Upper lobe of right lung (tissue), 1 donor: ENCODE measurements around the gene UQCC2. TPM values are rescaled to one million over a fixed set of nuclear protein-coding genes. Genes with fewer than 3 reads are reported as not detected.

Experiments
- ATAC-seq: fragments of 200-7000 bp; cut with Tn5 transposase; one replicate; pipeline ENCODE4 v1.9.1; 2020; ENCODE audit warnings: mild to moderate bottlenecking, moderate library complexity
- DNase-seq: peaks from one replicate; pipeline ENCODE4 v3.0.0-alpha.2; 2020
- H3K27ac ChIP-seq: fragments of 200-600 bp; one replicate; pipeline ENCODE4 v1.8.0; 2022
- H3K27me3 ChIP-seq: fragments of 200-600 bp; one replicate; pipeline ENCODE4 v1.8.0; 2022; ENCODE audit warnings: mild to moderate bottlenecking
- H3K36me3 ChIP-seq: fragments of 200-600 bp; one replicate; pipeline ENCODE4 v1.8.0; 2022
- H3K4me1 ChIP-seq: fragments of 200-600 bp; one replicate; pipeline ENCODE4 v1.8.0; 2022
- H3K4me3 ChIP-seq: fragments of 200-600 bp; one replicate; pipeline ENCODE4 v1.8.0; 2022; ENCODE audit warnings: mild to moderate bottlenecking
- H3K9me3 ChIP-seq: fragments of 200-600 bp; one replicate; pipeline ENCODE4 v1.8.0; 2022
- intact Hi-C: fragments of 100-400 bp; cut with DNase I; formaldehyde crosslinking; loops from one replicate; pipeline ENCODE4 v1.11.0; 2022
- total RNA-seq: library from RNA; stranded (reverse); fragmentation: NEBNext Ultra II Directional; extraction: Animal tissue kit (Norgen Biotek cat#: 25700); gene quantifications from one replicate; pipeline ENCODE4 v1.2.1, GENCODE V29; 2021
- TF ChIP-seq, protein P1 (sequence below): fragments of 200-600 bp; IDR thresholded peaks from one replicate; pipeline ENCODE4 v1.8.0; 2022; ENCODE audit warnings: antibody characterized with exemption
- donor health status: DM: no; HTN: yes; CAD: no; lungs with severe emphysema.

UQCC2 gene
- total RNA-seq, 1 donor from 2014 or later = 40.6 TPM

DNA sequence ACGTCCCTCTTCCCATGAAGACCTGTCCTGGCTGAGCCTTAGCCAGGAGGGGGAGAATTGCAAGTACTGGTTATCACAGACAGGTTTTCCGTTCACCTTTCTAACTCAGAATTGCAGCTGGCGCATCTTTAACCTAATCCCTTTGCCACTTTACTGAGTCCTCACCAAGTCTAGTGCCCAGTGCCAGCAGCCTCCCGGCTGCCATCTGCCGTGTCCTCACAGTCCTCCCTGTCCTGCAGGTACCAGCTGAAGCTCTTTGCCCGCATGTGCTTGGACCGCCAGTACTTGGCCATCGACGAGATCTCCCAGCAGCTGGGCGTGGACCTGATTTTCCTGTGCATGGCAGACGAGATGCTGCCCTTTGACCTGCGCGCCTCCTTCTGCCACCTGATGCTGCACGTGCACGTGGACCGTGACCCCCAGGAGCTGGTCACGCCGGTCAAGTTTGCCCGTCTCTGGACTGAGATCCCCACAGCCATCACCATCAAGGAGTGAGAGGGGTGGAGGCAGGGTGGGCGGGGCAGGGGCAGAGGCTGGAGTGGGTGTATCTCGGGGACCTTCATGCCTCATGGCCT lies 41.3 kb downstream of the UQCC2 start:
- H3K27ac ChIP-seq = no peak overlapping the region
- no peak overlapping the region for H3K4me3 ChIP-seq
- H3K9me3 ChIP-seq = no peaks in the 10 kb centered on the region
- no peak for ATAC-seq
- peaks cover 90% of the 10 kb centered on the region for H3K36me3 ChIP-seq
- H3K27me3 ChIP-seq = no peaks in the 10 kb centered on the region
- DNase-seq = no peak
- intact Hi-C loops = no loop called here
- H3K4me1 ChIP-seq = no peaks in the 10 kb centered on the region
- TF ChIP-seq, protein P1, sequence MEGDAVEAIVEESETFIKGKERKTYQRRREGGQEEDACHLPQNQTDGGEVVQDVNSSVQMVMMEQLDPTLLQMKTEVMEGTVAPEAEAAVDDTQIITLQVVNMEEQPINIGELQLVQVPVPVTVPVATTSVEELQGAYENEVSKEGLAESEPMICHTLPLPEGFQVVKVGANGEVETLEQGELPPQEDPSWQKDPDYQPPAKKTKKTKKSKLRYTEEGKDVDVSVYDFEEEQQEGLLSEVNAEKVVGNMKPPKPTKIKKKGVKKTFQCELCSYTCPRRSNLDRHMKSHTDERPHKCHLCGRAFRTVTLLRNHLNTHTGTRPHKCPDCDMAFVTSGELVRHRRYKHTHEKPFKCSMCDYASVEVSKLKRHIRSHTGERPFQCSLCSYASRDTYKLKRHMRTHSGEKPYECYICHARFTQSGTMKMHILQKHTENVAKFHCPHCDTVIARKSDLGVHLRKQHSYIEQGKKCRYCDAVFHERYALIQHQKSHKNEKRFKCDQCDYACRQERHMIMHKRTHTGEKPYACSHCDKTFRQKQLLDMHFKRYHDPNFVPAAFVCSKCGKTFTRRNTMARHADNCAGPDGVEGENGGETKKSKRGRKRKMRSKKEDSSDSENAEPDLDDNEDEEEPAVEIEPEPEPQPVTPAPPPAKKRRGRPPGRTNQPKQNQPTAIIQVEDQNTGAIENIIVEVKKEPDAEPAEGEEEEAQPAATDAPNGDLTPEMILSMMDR = no peak

DNA sequence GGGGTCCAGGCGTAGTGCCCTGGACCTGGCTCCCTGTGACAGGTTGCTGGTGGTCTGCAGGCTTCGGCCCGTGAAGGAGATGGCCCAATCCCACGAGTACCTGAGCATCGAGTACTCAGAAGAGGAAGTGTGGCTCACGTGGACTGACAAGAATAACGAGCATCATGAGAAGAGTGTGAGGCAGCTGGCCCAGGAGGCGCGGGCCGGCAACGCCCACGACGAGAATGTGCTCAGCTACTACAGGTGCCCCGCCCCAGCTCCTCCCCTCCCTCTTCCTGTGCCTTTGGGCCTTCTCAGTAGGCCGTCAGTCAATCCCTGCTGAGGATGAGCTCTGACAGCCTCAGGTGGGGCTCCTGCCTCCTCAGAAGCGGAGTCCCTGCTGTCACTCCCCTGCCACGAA lies 42.6 kb downstream of the UQCC2 start:
- Histone ChIP-seq H3K36me3 (peaks cover 89% of the 10 kb centered on the region), H3K27ac (no peak overlapping the region), H3K27me3 (no peaks in the 10 kb centered on the region), H3K9me3 (no peaks in the 10 kb centered on the region), H3K4me1 (no peaks in the 10 kb centered on the region), H3K4me3 (no peak overlapping the region)
- peak; percentile 83 for DNase-seq
- TF ChIP-seq, protein P1 = no peak
- ATAC-seq = peak; percentile 80
- intact Hi-C loops = no loop called here

DNA sequence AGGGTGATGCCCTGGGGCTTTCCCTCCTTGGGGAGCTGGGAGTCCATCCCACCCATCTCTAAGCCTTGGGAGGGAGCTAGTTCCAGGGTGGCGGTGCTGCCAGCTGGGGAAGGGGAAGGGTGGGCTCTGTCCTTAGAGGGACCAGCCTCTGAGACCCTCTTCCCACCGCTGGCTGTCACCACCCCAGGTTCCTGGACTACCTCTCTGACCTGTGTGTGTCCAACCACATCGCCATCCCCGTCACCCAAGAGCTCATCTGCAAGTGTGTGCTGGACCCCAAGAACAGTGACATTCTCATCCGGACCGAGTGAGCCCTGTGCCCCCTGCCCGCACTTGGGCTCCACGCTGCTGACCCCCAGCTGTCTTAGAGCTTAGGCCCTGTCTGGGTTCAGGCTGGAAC lies 43.2 kb downstream of the UQCC2 start:
- Histone ChIP-seq H3K4me1 (no peaks in the 10 kb centered on the region), H3K9me3 (no peaks in the 10 kb centered on the region), H3K36me3 (peaks cover 88% of the 10 kb centered on the region), H3K27ac (peak overlapping the region; percentile 30), H3K27me3 (no peaks in the 10 kb centered on the region), H3K4me3 (no peak overlapping the region)
- intact Hi-C loops = no loop called here
- ATAC-seq (no peak), DNase-seq (no peak)
- TF ChIP-seq, protein P1 = no peak

DNA sequence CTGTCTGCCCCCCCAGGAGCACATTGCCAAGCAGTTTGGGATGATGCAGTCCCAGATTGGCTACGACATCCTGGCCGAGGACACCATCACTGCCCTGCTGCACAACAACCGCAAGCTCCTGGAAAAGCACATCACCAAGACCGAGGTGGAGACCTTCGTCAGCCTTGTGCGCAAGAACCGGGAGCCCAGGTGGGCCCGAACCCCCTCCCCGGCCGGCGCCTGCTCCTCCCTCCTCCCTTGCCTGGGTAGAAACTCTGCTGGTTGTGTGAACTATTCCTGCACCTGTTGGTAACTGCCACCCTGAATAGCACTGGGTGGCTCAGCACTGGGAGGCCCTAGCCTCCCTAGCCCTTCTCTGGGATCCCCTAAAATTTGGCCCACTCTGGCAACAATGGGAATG lies 43.7 kb downstream of the UQCC2 start:
- no peak for DNase-seq

DNA sequence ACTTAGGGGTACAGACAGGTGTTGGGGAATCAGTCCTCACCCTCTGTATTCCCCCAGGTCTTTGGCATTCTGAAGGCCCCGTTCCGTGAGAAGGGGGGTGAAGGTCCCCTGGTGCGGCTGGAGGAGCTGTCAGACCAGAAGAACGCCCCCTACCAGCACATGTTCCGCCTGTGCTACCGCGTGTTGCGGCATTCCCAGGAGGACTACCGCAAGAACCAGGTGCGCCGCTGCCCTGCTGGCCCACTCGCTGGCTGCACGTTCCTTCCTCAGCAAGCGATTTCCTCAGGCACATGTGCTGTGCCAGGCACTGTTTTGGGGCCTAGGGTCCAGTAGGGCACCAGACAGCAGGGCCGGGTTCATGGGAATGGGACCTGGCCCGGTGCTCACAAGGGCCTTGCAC lies 44.4 kb downstream of the UQCC2 start:
- ATAC-seq (no peak), DNase-seq (no peak)
- Histone ChIP-seq H3K9me3 (no peaks in the 10 kb centered on the region), H3K27me3 (no peaks in the 10 kb centered on the region), H3K4me1 (no peaks in the 10 kb centered on the region), H3K36me3 (peaks cover 90% of the 10 kb centered on the region), H3K27ac (no peak overlapping the region), H3K4me3 (no peak overlapping the region)
- TF ChIP-seq, protein P1 = no peak
- intact Hi-C loops = no loop called here

More for the DNA sequence above, 43.7 kb downstream of the UQCC2 start:
- TF ChIP-seq, protein P1 = no peak
- Histone ChIP-seq H3K4me1 (no peaks in the 10 kb centered on the region), H3K36me3 (peaks cover 85% of the 10 kb centered on the region), H3K27me3 (no peaks in the 10 kb centered on the region), H3K27ac (no peak overlapping the region), H3K4me3 (no peak overlapping the region), H3K9me3 (no peaks in the 10 kb centered on the region)
- intact Hi-C loops = no loop called here
- ATAC-seq = no peak

- H3K9me3 ChIP-seq = no peaks in the 10 kb centered on the region
- no peak for DNase-seq
- TF ChIP-seq, protein P1 = no peak
- H3K27ac ChIP-seq = no peak overlapping the region
- H3K36me3 ChIP-seq = peaks cover 79% of the 10 kb centered on the region
- intact Hi-C loops = no loop called here
- H3K27me3 ChIP-seq = no peaks in the 10 kb centered on the region
- no peak for ATAC-seq
- H3K4me1 ChIP-seq = no peaks in the 10 kb centered on the region
- no peak overlapping the region for H3K4me3 ChIP-seq
Observed at GRCh38 chr6:33665957-33666356, 45.5 kb downstream of the UQCC2 start.
